Endothelial cell of umbilical vein (primary cell): Measurements from ENCODE around the gene SLC6A1.

ENCODE experiments used
- EZH2 ChIP-seq: IDR thresholded peaks from 2 replicates; pipeline ENCODE4 v1.6.1; 2012; ENCODE audit warnings: borderline replicate concordance, low read depth, mild to moderate bottlenecking, moderate library complexity, low read length, inconsistent platforms; ENCODE audit not compliant: severe bottlenecking
- MYC ChIP-seq: IDR thresholded peaks from one replicate; pipeline ENCODE4 v1.6.1; 2011; ENCODE audit warnings: mild to moderate bottlenecking, low read depth, low read length
- POLR2AphosphoS5 ChIP-seq: IDR thresholded peaks from 2 replicates; pipeline ENCODE4 v1.6.1; 2012; ENCODE audit warnings: low read depth, mild to moderate bottlenecking, control low read depth, low read length, moderate library complexity; ENCODE audit not compliant: insufficient read depth
- TF ChIP-seq, protein P1 (sequence below), 2 donors: IDR thresholded peaks; 1 replicate in 1 of 2; 2 replicates in 1 of 2; pipeline ENCODE4 v1.5.1; 2011; ENCODE audit warnings: low read length in 2 of 2, mild to moderate bottlenecking in 2 of 2, moderate library complexity in 2 of 2, control low read depth in 1 of 2, inconsistent platforms in 1 of 2, low read depth in 1 of 2; ENCODE audit not compliant: insufficient read depth in 1 of 2; ENCODE audit errors: extremely low read depth in 1 of 2
- TF ChIP-seq, protein P2 (sequence below): IDR thresholded peaks from 2 replicates; pipeline ENCODE4 v1.6.1; 2011; ENCODE audit not compliant: insufficient read depth, insufficient read length

DNA sequence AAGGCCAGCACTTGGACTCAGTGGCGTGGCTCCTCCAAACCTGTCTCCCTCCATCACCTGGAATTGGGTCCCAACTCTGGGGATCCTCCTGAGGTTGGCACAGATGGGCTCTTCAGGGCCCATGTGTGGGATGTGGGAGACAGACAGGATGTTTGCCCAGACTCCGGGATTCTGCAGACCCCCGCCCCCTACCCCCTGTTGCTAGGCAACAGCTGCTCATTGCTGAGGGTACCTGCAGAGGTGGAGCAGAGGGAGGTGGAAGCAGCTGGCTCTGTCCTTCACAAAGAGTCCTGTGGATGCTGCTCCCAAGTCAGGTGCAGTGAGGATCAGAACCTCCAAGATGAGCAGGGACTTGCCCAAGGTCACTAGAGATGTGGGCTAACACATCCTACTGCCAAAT, 40.0 kb upstream of the SLC6A1 start:
- TF ChIP-seq, protein P1, sequence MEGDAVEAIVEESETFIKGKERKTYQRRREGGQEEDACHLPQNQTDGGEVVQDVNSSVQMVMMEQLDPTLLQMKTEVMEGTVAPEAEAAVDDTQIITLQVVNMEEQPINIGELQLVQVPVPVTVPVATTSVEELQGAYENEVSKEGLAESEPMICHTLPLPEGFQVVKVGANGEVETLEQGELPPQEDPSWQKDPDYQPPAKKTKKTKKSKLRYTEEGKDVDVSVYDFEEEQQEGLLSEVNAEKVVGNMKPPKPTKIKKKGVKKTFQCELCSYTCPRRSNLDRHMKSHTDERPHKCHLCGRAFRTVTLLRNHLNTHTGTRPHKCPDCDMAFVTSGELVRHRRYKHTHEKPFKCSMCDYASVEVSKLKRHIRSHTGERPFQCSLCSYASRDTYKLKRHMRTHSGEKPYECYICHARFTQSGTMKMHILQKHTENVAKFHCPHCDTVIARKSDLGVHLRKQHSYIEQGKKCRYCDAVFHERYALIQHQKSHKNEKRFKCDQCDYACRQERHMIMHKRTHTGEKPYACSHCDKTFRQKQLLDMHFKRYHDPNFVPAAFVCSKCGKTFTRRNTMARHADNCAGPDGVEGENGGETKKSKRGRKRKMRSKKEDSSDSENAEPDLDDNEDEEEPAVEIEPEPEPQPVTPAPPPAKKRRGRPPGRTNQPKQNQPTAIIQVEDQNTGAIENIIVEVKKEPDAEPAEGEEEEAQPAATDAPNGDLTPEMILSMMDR (IDR thresholded peaks at IDR 0.05; ENCODE audit: extremely low read depth in 1 of 2, insufficient read depth in 1 of 2, low read depth in 1 of 2, low read length in 2 of 2): no peak
- TF ChIP-seq MYC (no peak), POLR2AphosphoS5 (no peak), EZH2 (no peak)
- TF ChIP-seq, protein P2, sequence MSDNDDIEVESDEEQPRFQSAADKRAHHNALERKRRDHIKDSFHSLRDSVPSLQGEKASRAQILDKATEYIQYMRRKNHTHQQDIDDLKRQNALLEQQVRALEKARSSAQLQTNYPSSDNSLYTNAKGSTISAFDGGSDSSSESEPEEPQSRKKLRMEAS: no peak
